ENCODE measurements around the gene DDO.
"Not testable (repeated sequence)": the region's sequence is repeated elsewhere in the genome, so short reads cannot be mapped to it uniquely, and the experiment has no call there.

Gene DDO

GRCh38 chr6:110415086-110415916 lies at the start of gene DDO:
DDO (minus strand) TSS chr6:110415575; CDS start chr6:110413462, 2,113 bp downstream.
- in situ Hi-C loops (cut with MboI; ENCODE audit: low sequenced_read_pairs) = no loop called here

GRCh38 chr6:110462884-110463481 lies 47.6 kb upstream of the DDO start:
- in situ Hi-C loops (cut with MboI; ENCODE audit: low sequenced_read_pairs) = no loop called here

GRCh38 chr6:110461376-110461775 lies 46.0 kb upstream of the DDO start:
- in situ Hi-C loops (cut with MboI; ENCODE audit: low sequenced_read_pairs) = no loop called here

GRCh38 chr6:110459137-110459536 lies 43.8 kb upstream of the DDO start:
- in situ Hi-C loops (cut with MboI; ENCODE audit: low sequenced_read_pairs) = no loop called here

- in situ Hi-C loops (cut with MboI; ENCODE audit: low sequenced_read_pairs) = no loop called here
These were observed 43.1 kb upstream of the DDO start for GRCh38 chr6:110458476-110458875.

- in situ Hi-C loops (cut with MboI; ENCODE audit: low sequenced_read_pairs) = not testable (repeated sequence)
These were observed 42.3 kb upstream of the DDO start for GRCh38 chr6:110457567-110458175.

- in situ Hi-C loops (cut with MboI; ENCODE audit: low sequenced_read_pairs) = no loop called here
These were observed 41.3 kb upstream of the DDO start for GRCh38 chr6:110456694-110457093.

- in situ Hi-C loops (cut with MboI; ENCODE audit: low sequenced_read_pairs) = no loop called here
These were observed 34.1 kb upstream of the DDO start for GRCh38 chr6:110449541-110449895.

GRCh38 chr6:110448846-110449540 lies 33.6 kb upstream of the DDO start:
- in situ Hi-C loops (cut with MboI; ENCODE audit: low sequenced_read_pairs) = no loop called here

- in situ Hi-C loops (cut with MboI; ENCODE audit: low sequenced_read_pairs) = no loop called here
These were observed 32.4 kb upstream of the DDO start for GRCh38 chr6:110447761-110448160.

GRCh38 chr6:110446405-110446804 lies 31.0 kb upstream of the DDO start:
- in situ Hi-C loops (cut with MboI; ENCODE audit: low sequenced_read_pairs) = no loop called here

- in situ Hi-C loops (cut with MboI; ENCODE audit: low sequenced_read_pairs) = no loop called here
These were observed 24.7 kb upstream of the DDO start for GRCh38 chr6:110440026-110440425.

- in situ Hi-C loops (cut with MboI; ENCODE audit: low sequenced_read_pairs) = no loop called here
These were observed 24.0 kb upstream of the DDO start for GRCh38 chr6:110439356-110439755.

GRCh38 chr6:110434961-110435602 lies 19.7 kb upstream of the DDO start:
- in situ Hi-C loops (cut with MboI; ENCODE audit: low sequenced_read_pairs) = no loop called here

- in situ Hi-C loops (cut with MboI; ENCODE audit: low sequenced_read_pairs) = no loop called here
These were observed 17.0 kb upstream of the DDO start for GRCh38 chr6:110432285-110432900.

- in situ Hi-C loops (cut with MboI; ENCODE audit: low sequenced_read_pairs) = no loop called here
These were observed 15.4 kb upstream of the DDO start for GRCh38 chr6:110430741-110431140.

GRCh38 chr6:110430236-110430635 lies 14.9 kb upstream of the DDO start:
- in situ Hi-C loops (cut with MboI; ENCODE audit: low sequenced_read_pairs) = no loop called here

- in situ Hi-C loops (cut with MboI; ENCODE audit: low sequenced_read_pairs) = no loop called here
These were observed 12.8 kb upstream of the DDO start for GRCh38 chr6:110428153-110428552.

GRCh38 chr6:110425816-110426215 lies 10.4 kb upstream of the DDO start:
- in situ Hi-C loops (cut with MboI; ENCODE audit: low sequenced_read_pairs) = no loop called here

- in situ Hi-C loops (cut with MboI; ENCODE audit: low sequenced_read_pairs) = no loop called here
These were observed 7.1 kb upstream of the DDO start for GRCh38 chr6:110422444-110422822.
